ENCODE measurements around the gene ITFG2.

ITFG2 gene

GRCh38 chr12:2854669-2855453 lies 42.4 kb downstream of the ITFG2 start:
- H3K27me3 ChIP-seq (ENCODE audit: insufficient read depth, low read length) = no peaks in the 10 kb centered on the region
- no peaks in the 10 kb centered on the region for H4K20me1 ChIP-seq (ENCODE audit: insufficient read depth, low read length)
- no peak overlapping the region for H3K4me3 ChIP-seq (ENCODE audit: low read depth, low read length, poor library complexity, severe bottlenecking)
- no peaks in the 10 kb centered on the region for H3F3A ChIP-seq (ENCODE audit: insufficient read depth, low read length)
- no peak overlapping the region for H3K4me2 ChIP-seq (ENCODE audit: low read length)
- H3K36me3 ChIP-seq (ENCODE audit: insufficient read depth, low read length) = peaks cover 22% of the 10 kb centered on the region
- no peak overlapping the region for H3K27ac ChIP-seq (ENCODE audit: low read depth, low read length, poor library complexity, severe bottlenecking)
- H3K9me3 ChIP-seq (ENCODE audit: low read length) = no peaks in the 10 kb centered on the region
- H3K9me2 ChIP-seq (ENCODE audit: low read depth, low read length) = no peaks in the 10 kb centered on the region
- no peak for TF ChIP-seq EZH2 (IDR thresholded peaks at IDR 0.05; ENCODE audit: borderline replicate concordance, low read length)
- TF ChIP-seq CTCF (IDR thresholded peaks at IDR 0.05; ENCODE audit: low read length) = no peak
- H3K4me1 ChIP-seq (ENCODE audit: insufficient read depth, low read length, severe bottlenecking) = no peaks in the 10 kb centered on the region
- no peak overlapping the region for H2AFZ ChIP-seq (ENCODE audit: low read length)
- no peaks in the 10 kb centered on the region for H3K79me2 ChIP-seq (ENCODE audit: insufficient read depth, low read length)
- no peak overlapping the region for H3K9ac ChIP-seq (ENCODE audit: low read length)

GRCh38 chr12:2855546-2855945 lies 43.1 kb downstream of the ITFG2 start:
- Histone ChIP-seq H3K27ac (ENCODE audit: low read depth, low read length, poor library complexity, severe bottlenecking) (no peak overlapping the region), H3K36me3 (ENCODE audit: insufficient read depth, low read length) (peaks cover 28% of the 10 kb centered on the region), H3K79me2 (ENCODE audit: insufficient read depth, low read length) (no peaks in the 10 kb centered on the region), H3F3A (ENCODE audit: insufficient read depth, low read length) (no peaks in the 10 kb centered on the region), H3K4me2 (ENCODE audit: low read length) (no peak overlapping the region), H3K9me2 (ENCODE audit: low read depth, low read length) (no peaks in the 10 kb centered on the region), H4K20me1 (ENCODE audit: insufficient read depth, low read length) (no peaks in the 10 kb centered on the region), H3K9me3 (ENCODE audit: low read length) (no peaks in the 10 kb centered on the region), H3K4me3 (ENCODE audit: low read depth, low read length, poor library complexity, severe bottlenecking) (no peak overlapping the region), H3K4me1 (ENCODE audit: insufficient read depth, low read length, severe bottlenecking) (no peaks in the 10 kb centered on the region), H3K27me3 (ENCODE audit: insufficient read depth, low read length) (no peaks in the 10 kb centered on the region), H2AFZ (ENCODE audit: low read length) (no peak overlapping the region), H3K9ac (ENCODE audit: low read length) (no peak overlapping the region)
- no peak for TF ChIP-seq CTCF (IDR thresholded peaks at IDR 0.05; ENCODE audit: low read length)
- TF ChIP-seq EZH2 (IDR thresholded peaks at IDR 0.05; ENCODE audit: borderline replicate concordance, low read length) = no peak

- H4K20me1 ChIP-seq (ENCODE audit: insufficient read depth, low read length) = no peaks in the 10 kb centered on the region
- no peaks in the 10 kb centered on the region for H3K79me2 ChIP-seq (ENCODE audit: insufficient read depth, low read length)
- H3F3A ChIP-seq (ENCODE audit: insufficient read depth, low read length) = no peaks in the 10 kb centered on the region
- H3K4me2 ChIP-seq (ENCODE audit: low read length) = no peak overlapping the region
- no peak overlapping the region for H3K27ac ChIP-seq (ENCODE audit: low read depth, low read length, poor library complexity, severe bottlenecking)
- no peak overlapping the region for H3K9ac ChIP-seq (ENCODE audit: low read length)
- peaks cover 28% of the 10 kb centered on the region for H3K36me3 ChIP-seq (ENCODE audit: insufficient read depth, low read length)
- TF ChIP-seq CTCF (IDR thresholded peaks at IDR 0.05; ENCODE audit: low read length) = no peak
- no peak for TF ChIP-seq EZH2 (IDR thresholded peaks at IDR 0.05; ENCODE audit: borderline replicate concordance, low read length)
- no peak overlapping the region for H2AFZ ChIP-seq (ENCODE audit: low read length)
- no peaks in the 10 kb centered on the region for H3K9me2 ChIP-seq (ENCODE audit: low read depth, low read length)
- H3K9me3 ChIP-seq (ENCODE audit: low read length) = no peaks in the 10 kb centered on the region
- H3K4me1 ChIP-seq (ENCODE audit: insufficient read depth, low read length, severe bottlenecking) = no peaks in the 10 kb centered on the region
- H3K4me3 ChIP-seq (ENCODE audit: low read depth, low read length, poor library complexity, severe bottlenecking) = no peak overlapping the region
- H3K27me3 ChIP-seq (ENCODE audit: insufficient read depth, low read length) = no peaks in the 10 kb centered on the region
These were observed 43.6 kb downstream of the ITFG2 start for GRCh38 chr12:2856051-2856450.
